B cell (primary cell): ENCODE results near the gene CHKA. TPM values are rescaled to one million over a fixed set of nuclear protein-coding genes. Genes with fewer than 3 reads are reported as not detected.

Source experiments
- ATAC-seq: fragments of 200-7000 bp; cut with Tn5 transposase; one replicate; pipeline ENCODE4 v1.10.0; 2021; ENCODE audit warnings: low read depth, mild to moderate bottlenecking, moderate number of reproducible peaks, moderate library complexity
- CTCF ChIA-PET: fragments of 350-600 bp; sonication (Branson Sonifier 250); formaldehyde crosslinking; loops from one replicate; lab custom pipeline; 2021; ENCODE audit warnings: antibody characterized with exemption, inconsistent platforms; lab: Charles Lee
- POLR2A ChIA-PET: fragments of 350-600 bp; sonication (Branson Sonifier 250); formaldehyde crosslinking; loops from one replicate; lab custom pipeline; 2021; ENCODE audit warnings: antibody characterized with exemption; lab: Charles Lee
- DNase-seq: peaks from one replicate; pipeline ENCODE4 v3.0.0; 2013
- H2AFZ ChIP-seq: 2 replicates; pipeline ENCODE4 v1.6.1; 2012; ENCODE audit warnings: mild to moderate bottlenecking, low read depth, low read length; ENCODE audit not compliant: insufficient read depth, poor library complexity, severe bottlenecking
- H3K27ac ChIP-seq, 2 donors: 1 replicate in 1 of 2; 2 replicates in 1 of 2; pipeline ENCODE4 v1.5.1; 2012 to 2013; ENCODE audit warnings: low read length in 2 of 2, mild to moderate bottlenecking in 2 of 2, moderate library complexity in 1 of 2
- H3K27me3 ChIP-seq, 4 experiments: fragments of 200-600 bp in 1 of 4; sonication (generic) in 1 of 4; replicated peaks in 1 of 4; 1 replicate in 2 of 4; 2 replicates in 2 of 4; pipeline versions ENCODE4 v1.6.1 to v1.7.0; 2013 to 2016; ENCODE audit warnings: low read length in 3 of 4, mild to moderate bottlenecking in 2 of 4, mixed read lengths in 1 of 4, moderate library complexity in 1 of 4; ENCODE audit not compliant: insufficient read depth in 4 of 4, control insufficient read depth in 3 of 4; ENCODE audit errors: control extremely low read depth in 1 of 4
- H3K36me3 ChIP-seq, 2 experiments: replicated peaks in 1 of 2; 1 replicate in 1 of 2; 2 replicates in 1 of 2; pipeline versions ENCODE4 v1.6.1 to v1.7.1; 2013; ENCODE audit warnings: low read length in 1 of 2; ENCODE audit not compliant: insufficient read depth in 2 of 2, control insufficient read depth in 1 of 2; ENCODE audit errors: control extremely low read depth in 1 of 2, extremely low read depth in 1 of 2
- H3K4me1 ChIP-seq, 2 donors: fragments of 200-600 bp in 1 of 2; sonication (generic) in 1 of 2; 1 replicate in 1 of 2; 2 replicates in 1 of 2; pipeline versions ENCODE4 v1.5.1 to v1.6.1; 2013 to 2017; ENCODE audit warnings: low read length in 2 of 2; ENCODE audit not compliant: control insufficient read depth in 2 of 2, insufficient read depth in 2 of 2
- H3K4me2 ChIP-seq: replicated peaks from 2 replicates; pipeline ENCODE3; 2012; ENCODE audit warnings: mild to moderate bottlenecking, low read depth, low read length; ENCODE audit not compliant: poor library complexity, severe bottlenecking
- H3K4me3 ChIP-seq, 5 experiments: fragments of 200-600 bp in 1 of 5; sonication (generic) in 1 of 5; 1 replicate in 3 of 5; 2 replicates in 2 of 5; pipeline versions ENCODE4 v1.5.1 to v1.7.0; 2011 to 2016; ENCODE audit warnings: low read length in 4 of 5, mild to moderate bottlenecking in 4 of 5, low read depth in 2 of 5, control low read depth in 1 of 5, moderate library complexity in 1 of 5; ENCODE audit not compliant: insufficient read depth in 1 of 5; ENCODE audit errors: control extremely low read depth in 1 of 5, extremely low read depth in 1 of 5
- H3K79me2 ChIP-seq: fragments of 200-600 bp; sonication (generic); one replicate; pipeline ENCODE4 v1.6.0; 2016; ENCODE audit warnings: low read length; ENCODE audit not compliant: control insufficient read depth, insufficient read depth
- H3K9ac ChIP-seq: fragments of 200-600 bp; sonication (generic); 2 replicates; pipeline ENCODE4 v1.6.1; 2017; ENCODE audit warnings: mild to moderate bottlenecking, low read length, moderate library complexity
- H3K9me3 ChIP-seq, 3 donors: one replicate each; pipeline versions ENCODE4 v1.6.1 to v1.7.1; 2013; ENCODE audit warnings: low read length in 2 of 3; ENCODE audit not compliant: control insufficient read depth in 2 of 3, insufficient read depth in 1 of 3; ENCODE audit errors: control extremely low read depth in 1 of 3
- H4K20me1 ChIP-seq: 2 replicates; pipeline ENCODE4 v1.6.0; 2012; ENCODE audit warnings: mild to moderate bottlenecking, low read length; ENCODE audit not compliant: insufficient read depth, control insufficient read depth, poor library complexity, severe bottlenecking
- H3K27ac Mint-ChIP-seq: one replicate; pipeline ENCODE4 v1.8.0; 2021; ENCODE audit warnings: mixed read lengths
- H3K27me3 Mint-ChIP-seq: one replicate; pipeline ENCODE4 v1.8.0; 2021; ENCODE audit warnings: mixed read lengths
- H3K4me1 Mint-ChIP-seq: one replicate; pipeline ENCODE4 v1.8.0; 2021; ENCODE audit warnings: mixed read lengths
- H3K4me3 Mint-ChIP-seq: one replicate; pipeline ENCODE4 v1.8.0; 2021; ENCODE audit warnings: mixed read lengths
- H3K9me3 Mint-ChIP-seq: one replicate; pipeline ENCODE4 v1.8.0; 2022; ENCODE audit warnings: mixed read lengths; ENCODE audit not compliant: insufficient read depth
- EZH2 ChIP-seq: IDR thresholded peaks from 2 replicates; pipeline ENCODE4 v1.6.1; 2012; ENCODE audit warnings: borderline replicate concordance, low read depth, mild to moderate bottlenecking, moderate library complexity, low read length; ENCODE audit not compliant: insufficient read depth, poor library complexity, severe bottlenecking
- WGBS: methylation state at CpG from one replicate; pipeline ENCODE4 v1.1.5; 2013; ENCODE audit warnings: missing lambda C conversion rate; ENCODE audit not compliant: insufficient coverage; 5-methylcytosine and 5-hydroxymethylcytosine counted together
- intact Hi-C: fragments of 100-400 bp; cut with micrococcal nuclease; formaldehyde crosslinking; loops from one replicate; pipeline ENCODE4 v1.10.0; 2022
- polyA plus RNA-seq: library from polyadenylated mRNA; depleted of rRNA; stranded (reverse); fragments of >200 nt; gene quantifications from 2 replicates; pipeline ENCODE4 v1.2.3, GENCODE V29; 2012
- total RNA-seq, 2 donors: library from RNA; stranded (reverse); fragments of 120-200 nt in 1 of 2; gene quantifications; 1 replicate in 1 of 2; 2 replicates in 1 of 2; pipeline versions ENCODE4 v1.2.3 to v1.2.4, GENCODE V29; 2013 to 2022
- TF ChIP-seq, protein P1 (sequence below): fragments of 200-600 bp; IDR thresholded peaks from one replicate; pipeline ENCODE4 v1.8.0; 2022; ENCODE audit warnings: antibody characterized with exemption, mild to moderate bottlenecking

The CHKA gene
- total and polyA plus RNA-seq, 2 donors (not counting 1 experiment from before 2014, with no cell fraction given): 10.6 to 20.6 TPM

DNA sequence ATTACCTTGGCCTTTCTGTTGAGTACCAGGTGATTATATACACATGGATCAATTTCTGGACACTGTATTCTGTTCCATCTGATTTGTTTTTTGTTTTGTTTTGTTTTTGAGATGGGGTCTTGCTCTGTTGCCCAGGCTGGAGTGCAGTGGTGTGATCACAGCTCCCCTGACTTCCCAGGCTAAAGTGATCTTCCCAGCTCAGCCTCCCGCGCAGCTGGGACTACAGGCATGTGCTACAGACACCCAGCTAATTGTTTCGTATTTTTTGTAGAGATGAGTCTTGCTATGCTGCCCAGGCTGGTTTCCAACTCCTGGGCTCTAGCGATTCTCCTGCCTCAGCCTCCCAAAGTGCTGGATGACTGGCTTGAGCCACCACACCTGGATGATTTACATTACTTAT lies 63.4 kb downstream of the CHKA start:
- Mint-ChIP-seq H3K4me3 (no peak overlapping the region), H3K9me3 (no peaks in the 10 kb centered on the region), H3K27ac (no peak overlapping the region), H3K4me1 (no peaks in the 10 kb centered on the region), H3K27me3 (no peaks in the 10 kb centered on the region)
- ChIA-PET CTCF (no interaction called here), POLR2A (no interaction called here)
- ATAC-seq (no peak), DNase-seq (no peak)
- intact Hi-C loops: no loop called here
- TF ChIP-seq, protein P1, sequence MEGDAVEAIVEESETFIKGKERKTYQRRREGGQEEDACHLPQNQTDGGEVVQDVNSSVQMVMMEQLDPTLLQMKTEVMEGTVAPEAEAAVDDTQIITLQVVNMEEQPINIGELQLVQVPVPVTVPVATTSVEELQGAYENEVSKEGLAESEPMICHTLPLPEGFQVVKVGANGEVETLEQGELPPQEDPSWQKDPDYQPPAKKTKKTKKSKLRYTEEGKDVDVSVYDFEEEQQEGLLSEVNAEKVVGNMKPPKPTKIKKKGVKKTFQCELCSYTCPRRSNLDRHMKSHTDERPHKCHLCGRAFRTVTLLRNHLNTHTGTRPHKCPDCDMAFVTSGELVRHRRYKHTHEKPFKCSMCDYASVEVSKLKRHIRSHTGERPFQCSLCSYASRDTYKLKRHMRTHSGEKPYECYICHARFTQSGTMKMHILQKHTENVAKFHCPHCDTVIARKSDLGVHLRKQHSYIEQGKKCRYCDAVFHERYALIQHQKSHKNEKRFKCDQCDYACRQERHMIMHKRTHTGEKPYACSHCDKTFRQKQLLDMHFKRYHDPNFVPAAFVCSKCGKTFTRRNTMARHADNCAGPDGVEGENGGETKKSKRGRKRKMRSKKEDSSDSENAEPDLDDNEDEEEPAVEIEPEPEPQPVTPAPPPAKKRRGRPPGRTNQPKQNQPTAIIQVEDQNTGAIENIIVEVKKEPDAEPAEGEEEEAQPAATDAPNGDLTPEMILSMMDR: no peak
- TF ChIP-seq EZH2: no peak
- H3K4me3 ChIP-seq: no peak overlapping the region
- H3K4me2 ChIP-seq: no peak overlapping the region
- H3K9me3 ChIP-seq: no peaks in the 10 kb centered on the region
- 100% methylated on average over 3 of the region's 4 CpGs for WGBS
- H3K9ac ChIP-seq: no peak overlapping the region
- H3K27me3 ChIP-seq: no peaks in the 10 kb centered on the region
- no peaks in the 10 kb centered on the region for H3K79me2 ChIP-seq
- no peaks in the 10 kb centered on the region for H4K20me1 ChIP-seq
- no peaks in the 10 kb centered on the region for H3K4me1 ChIP-seq
- no peak overlapping the region for H3K27ac ChIP-seq
- H3K36me3 ChIP-seq: peaks cover 0 to 11% of the 10 kb centered on the region in 2 experiments
- no peak overlapping the region for H2AFZ ChIP-seq

DNA sequence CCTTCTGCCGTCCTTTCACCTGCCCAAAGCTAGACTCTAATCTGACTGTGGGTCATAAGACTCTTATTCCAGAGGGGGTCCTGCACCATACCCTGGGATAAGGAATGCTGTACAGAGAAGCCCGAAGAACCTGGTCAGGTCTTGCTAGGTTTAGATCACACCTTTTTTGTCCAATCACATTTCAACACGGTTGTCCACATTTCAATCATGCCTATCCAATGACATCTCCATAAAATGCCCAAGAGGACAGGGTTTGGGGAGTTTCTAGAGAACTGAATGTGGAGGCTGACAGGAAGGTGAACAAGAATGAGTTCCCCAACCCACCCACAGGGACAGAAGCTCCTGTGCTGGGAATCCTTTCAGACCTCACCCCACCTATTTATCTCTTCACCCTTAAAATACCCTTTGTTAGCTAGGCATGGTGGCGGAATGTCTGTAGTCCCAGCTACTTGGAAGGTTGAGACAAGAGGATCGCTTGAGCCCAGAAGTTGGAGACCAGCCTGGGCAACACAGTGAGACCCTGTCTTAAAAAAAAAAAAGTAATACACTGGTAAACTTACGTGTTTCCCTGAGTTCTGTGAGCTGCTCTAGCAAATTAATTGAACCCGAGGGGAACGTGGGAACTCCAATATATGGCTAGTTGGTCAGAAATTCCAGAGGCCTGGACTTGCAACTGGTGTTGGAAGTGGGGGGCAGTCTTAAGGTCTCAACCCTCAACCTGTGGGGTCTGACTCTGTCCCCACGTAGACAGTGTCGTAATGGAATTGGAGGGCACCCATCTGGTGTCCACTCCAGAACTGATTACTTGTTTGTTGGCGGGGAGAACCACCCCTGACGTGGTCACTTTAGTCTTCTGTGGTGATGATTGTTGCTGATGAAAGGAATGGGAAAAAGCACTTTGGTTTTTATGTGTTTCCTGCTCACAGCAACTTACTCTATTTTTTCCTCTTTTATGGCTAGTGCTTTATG lies 64.6 kb downstream of the CHKA start:
- WGBS: 94% methylated on average over 11 of the region's 12 CpGs
- Mint-ChIP-seq H3K9me3 (no peaks in the 10 kb centered on the region), H3K4me3 (no peak overlapping the region), H3K4me1 (no peaks in the 10 kb centered on the region), H3K27ac (no peak overlapping the region), H3K27me3 (no peaks in the 10 kb centered on the region)
- Histone ChIP-seq H4K20me1 (no peaks in the 10 kb centered on the region), H3K9me3 (no peaks in the 10 kb centered on the region), H3K27ac (no peak overlapping the region), H3K9ac (no peak overlapping the region), H3K4me2 (no peak overlapping the region), H2AFZ (no peak overlapping the region), H3K36me3 (peaks cover 0 to 13% of the 10 kb centered on the region in 2 experiments), H3K79me2 (no peaks in the 10 kb centered on the region), H3K4me3 (no peak overlapping the region), H3K27me3 (no peaks in the 10 kb centered on the region), H3K4me1 (no peaks in the 10 kb centered on the region)
- DNase-seq (no peak), ATAC-seq (no peak)
- intact Hi-C loops: no loop called here
- TF ChIP-seq EZH2: no peak
- TF ChIP-seq, protein P1: no peak
- CTCF ChIA-PET: interaction anchor here (0.6 kb wide), 1 partner anchor 234 kb away, joined by 3 read pairs; no protein-coding TSS in a partner anchor
- POLR2A ChIA-PET: no interaction called here
